ENCODE data around the gene FAM241A.

The FAM241A gene

GRCh38 chr4:112219826-112220366 lies 74.6 kb downstream of the FAM241A start:
- DNase-seq, result no peak

GRCh38 chr4:112222219-112222955 lies 77.1 kb downstream of the FAM241A start:
- no peak for DNase-seq

DNA sequence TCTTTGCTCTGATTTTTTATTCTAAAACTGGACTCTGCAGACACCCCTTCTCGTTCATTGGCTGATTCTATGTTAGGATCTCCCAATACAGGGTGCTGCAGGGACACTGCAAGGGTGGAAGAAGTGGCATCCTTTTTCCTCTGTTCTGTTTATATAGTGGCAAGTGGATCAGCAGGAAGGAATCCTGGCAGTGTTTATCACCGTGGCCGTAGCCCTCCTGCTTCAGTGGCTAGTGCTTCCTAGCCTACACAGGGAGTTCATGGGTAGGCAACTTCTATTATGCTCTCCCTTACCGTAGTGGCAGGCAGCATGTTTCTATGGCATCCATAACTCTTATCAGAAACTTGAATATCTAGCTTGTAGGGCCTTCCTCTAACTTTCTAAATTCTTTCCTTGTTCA lies 79.9 kb downstream of the FAM241A start:
- no peak for DNase-seq

- DNase-seq, result peak; percentile 95
These were observed 85.9 kb downstream of the FAM241A start for GRCh38 chr4:112230879-112231778.

- DNase-seq, result peak; percentile 73
These were observed 86.8 kb downstream of the FAM241A start, which contains the start of gene AP1AR for GRCh38 chr4:112231779-112232713. Gene AP1AR, plus strand, starts transcription at chr4:112231787. Its CDS starts 305 bp downstream, at chr4:112232092.

DNA sequence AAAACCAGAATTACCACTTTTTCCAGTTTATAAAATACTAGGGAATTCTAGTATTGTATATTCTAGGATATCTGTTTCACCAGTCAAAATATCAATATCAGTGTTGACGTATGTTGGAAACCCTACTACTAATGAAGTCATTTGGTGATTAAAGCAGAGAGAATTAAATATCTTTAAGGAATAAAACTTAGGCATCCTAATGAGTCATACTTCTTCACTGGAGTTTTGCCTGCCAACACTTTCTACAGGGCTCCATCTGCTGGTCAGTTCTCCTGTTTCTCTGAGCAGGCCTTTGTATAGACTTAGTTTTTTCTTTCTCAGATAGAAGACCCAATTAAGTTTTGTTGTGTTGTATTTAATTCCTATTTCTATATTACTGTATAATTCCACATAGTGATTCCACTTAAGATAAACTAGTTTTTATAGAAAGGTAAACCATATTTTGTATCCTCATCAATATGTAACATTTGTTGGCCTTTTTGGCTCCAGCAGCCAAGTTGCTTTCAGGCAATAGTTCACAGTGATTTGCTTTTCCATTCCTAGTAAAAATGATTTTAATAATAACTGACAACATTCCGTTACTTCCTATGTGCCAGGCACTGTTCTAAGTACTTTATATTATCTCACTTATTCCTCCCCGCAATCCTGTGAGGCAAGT lies 89.8 kb downstream of the FAM241A start:
- DNase-seq, result peak; percentile 38

- DNase-seq, result no peak
These were observed 90.8 kb downstream of the FAM241A start for GRCh38 chr4:112236040-112236439.

DNA sequence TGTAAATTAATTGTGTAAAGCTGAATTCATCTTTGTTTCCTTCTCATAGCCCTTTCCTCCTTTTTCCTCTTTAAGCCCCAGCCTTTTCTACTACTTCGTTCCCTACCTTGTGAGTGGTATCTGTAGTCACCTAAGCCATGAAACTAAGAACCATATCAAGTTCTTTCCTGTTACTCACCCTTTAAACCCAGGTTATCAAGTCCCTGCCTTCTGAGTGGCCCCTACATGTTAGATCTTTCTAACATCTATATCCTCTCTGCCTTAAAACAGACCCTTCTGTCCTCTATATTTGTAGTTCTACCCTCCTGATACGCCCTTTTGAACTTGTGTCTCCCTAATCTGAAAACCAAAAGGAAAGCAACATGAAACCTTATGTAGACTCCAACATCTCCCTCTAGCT lies 93.6 kb downstream of the FAM241A start:
- DNase-seq, result no peak
